ENCODE measurements around the gene UQCR11.

GRCh38 chr19:1619703-1620102, 14.4 kb upstream of the UQCR11 start:
- TF ChIP-seq, protein P1, sequence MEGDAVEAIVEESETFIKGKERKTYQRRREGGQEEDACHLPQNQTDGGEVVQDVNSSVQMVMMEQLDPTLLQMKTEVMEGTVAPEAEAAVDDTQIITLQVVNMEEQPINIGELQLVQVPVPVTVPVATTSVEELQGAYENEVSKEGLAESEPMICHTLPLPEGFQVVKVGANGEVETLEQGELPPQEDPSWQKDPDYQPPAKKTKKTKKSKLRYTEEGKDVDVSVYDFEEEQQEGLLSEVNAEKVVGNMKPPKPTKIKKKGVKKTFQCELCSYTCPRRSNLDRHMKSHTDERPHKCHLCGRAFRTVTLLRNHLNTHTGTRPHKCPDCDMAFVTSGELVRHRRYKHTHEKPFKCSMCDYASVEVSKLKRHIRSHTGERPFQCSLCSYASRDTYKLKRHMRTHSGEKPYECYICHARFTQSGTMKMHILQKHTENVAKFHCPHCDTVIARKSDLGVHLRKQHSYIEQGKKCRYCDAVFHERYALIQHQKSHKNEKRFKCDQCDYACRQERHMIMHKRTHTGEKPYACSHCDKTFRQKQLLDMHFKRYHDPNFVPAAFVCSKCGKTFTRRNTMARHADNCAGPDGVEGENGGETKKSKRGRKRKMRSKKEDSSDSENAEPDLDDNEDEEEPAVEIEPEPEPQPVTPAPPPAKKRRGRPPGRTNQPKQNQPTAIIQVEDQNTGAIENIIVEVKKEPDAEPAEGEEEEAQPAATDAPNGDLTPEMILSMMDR (IDR thresholded peaks at IDR 0.05; ENCODE audit: low read depth, low read length, poor library complexity, severe bottlenecking) = no peak
- TF ChIP-seq EZH2phosphoT487 (IDR thresholded peaks at IDR 0.05; ENCODE audit: borderline replicate concordance, low read length) = no peak
